HEK293 (cell line): ENCODE measurements around the gene RASL10B.
A peak's percentile ranks its signal among the peaks of the same experiment; 100 is the strongest.
"Not testable (repeated sequence)": the region's sequence is repeated elsewhere in the genome, so short reads cannot be mapped to it uniquely, and the experiment has no call there.

Source experiments
- CTCF ChIA-PET: fragments of 350-600 bp; formaldehyde crosslinking; extraction: SDS; loops from one replicate; lab custom pipeline; 2021; ENCODE audit warnings: antibody characterized with exemption; lab: Yijun Ruan, JAX
- POLR2A ChIA-PET: fragments of 300-600 bp; formaldehyde crosslinking; extraction: SDS; loops from one replicate; lab custom pipeline; 2020; ENCODE audit warnings: antibody characterized with exemption, inconsistent platforms; lab: Yijun Ruan, JAX
- H3K27ac ChIP-seq: fragments of 200-500 bp; sonication (Bioruptor generic); 2 replicates; pipeline ENCODE4 v1.5.1; 2014; ENCODE audit warnings: low read depth, low read length, control low read depth, inconsistent platforms; ENCODE audit errors: extremely low read depth
- H3K36me3 ChIP-seq, 2 experiments: fragments of 200-500 bp in 1 of 2; sonication (Bioruptor generic) in 1 of 2; 1 replicate in 1 of 2; 2 replicates in 1 of 2; pipeline ENCODE4 v1.5.1; 2014 to 2017; ENCODE audit warnings: inconsistent platforms in 2 of 2, low read length in 2 of 2; ENCODE audit not compliant: control insufficient read depth in 2 of 2, insufficient read depth in 1 of 2
- H3K4me1 ChIP-seq: fragments of 200-500 bp; sonication (Bioruptor generic); 2 replicates; pipeline ENCODE4 v1.5.1; 2014; ENCODE audit warnings: mild to moderate bottlenecking, low read length, inconsistent platforms; ENCODE audit not compliant: control insufficient read depth, insufficient read depth
- H3K4me3 ChIP-seq: 2 replicates; pipeline ENCODE4 v1.5.1; 2011; ENCODE audit warnings: low read depth, mild to moderate bottlenecking, control low read depth, low read length, moderate library complexity
- H3K9me3 ChIP-seq: fragments of 200-500 bp; sonication (Bioruptor generic); 2 replicates; pipeline ENCODE4 v1.5.1; 2014; ENCODE audit warnings: low read depth, low read length, inconsistent platforms; ENCODE audit not compliant: control insufficient read depth, insufficient read depth
- KLF10 ChIP-seq: fragments of 450-650 bp; IDR thresholded peaks from 2 replicates; pipeline ENCODE4 v1.5.1; 2018; ENCODE audit warnings: missing biosample characterization, mild to moderate bottlenecking, missing genetic modification characterization
- KLF7 ChIP-seq: fragments of 450-650 bp; formaldehyde crosslinking; IDR thresholded peaks from 2 replicates; pipeline ENCODE4 v1.5.1; 2016; ENCODE audit warnings: missing biosample characterization, missing genetic modification characterization, borderline replicate concordance
- PRDM1 ChIP-seq: fragments of 450-650 bp; formaldehyde crosslinking; IDR thresholded peaks from 2 replicates; pipeline ENCODE4; 2016; ENCODE audit warnings: missing biosample characterization, missing genetic modification characterization
- SP3 ChIP-seq: fragments of 450-650 bp; formaldehyde crosslinking; IDR thresholded peaks from 2 replicates; pipeline ENCODE4 v1.5.1; 2016; ENCODE audit warnings: missing biosample characterization, missing genetic modification characterization
- ZBTB1 ChIP-seq: fragments of 450-650 bp; formaldehyde crosslinking; IDR thresholded peaks from 2 replicates; pipeline ENCODE4 v1.5.1; 2016; ENCODE audit warnings: missing biosample characterization, missing genetic modification characterization
- ZBTB17 ChIP-seq: fragments of 450-650 bp; formaldehyde crosslinking; IDR thresholded peaks from 2 replicates; pipeline ENCODE4 v1.5.1; 2016; ENCODE audit warnings: missing biosample characterization, missing genetic modification characterization
- ZEB2 ChIP-seq: fragments of 450-650 bp; formaldehyde crosslinking; IDR thresholded peaks from 2 replicates; pipeline ENCODE4 v1.5.1; 2016; ENCODE audit warnings: missing biosample characterization, missing genetic modification characterization
- ZNF146 ChIP-seq: fragments of 450-650 bp; formaldehyde crosslinking; IDR thresholded peaks from 2 replicates; pipeline ENCODE4 v1.5.1; 2016; ENCODE audit warnings: missing biosample characterization, missing genetic modification characterization
- ZNF155 ChIP-seq: fragments of 450-650 bp; formaldehyde crosslinking; IDR thresholded peaks from 2 replicates; pipeline ENCODE4 v1.5.1; 2016; ENCODE audit warnings: missing biosample characterization, missing genetic modification characterization
- ZNF174 ChIP-seq: fragments of 450-650 bp; formaldehyde crosslinking; IDR thresholded peaks from 2 replicates; pipeline ENCODE4 v1.5.0; 2017; ENCODE audit warnings: missing biosample characterization, mild to moderate bottlenecking, missing genetic modification characterization
- ZNF266 ChIP-seq: fragments of 450-650 bp; formaldehyde crosslinking; IDR thresholded peaks from 2 replicates; pipeline ENCODE4 v1.5.1; 2016; ENCODE audit warnings: missing biosample characterization, missing genetic modification characterization, low read depth
- ZNF292 ChIP-seq: fragments of 450-650 bp; formaldehyde crosslinking; IDR thresholded peaks from 2 replicates; pipeline ENCODE4 v1.5.1; 2016; ENCODE audit warnings: low read depth, missing biosample characterization, missing genetic modification characterization, borderline replicate concordance
- ZNF366 ChIP-seq: fragments of 450-650 bp; formaldehyde crosslinking; conservative IDR thresholded peaks from 2 replicates; pipeline ENCODE4 v1.5.1; 2016; ENCODE audit warnings: missing biosample characterization, missing genetic modification characterization
- ZNF394 ChIP-seq: fragments of 450-650 bp; formaldehyde crosslinking; IDR thresholded peaks from 2 replicates; pipeline ENCODE4 v1.5.1; 2016; ENCODE audit warnings: missing biosample characterization, missing genetic modification characterization, mild to moderate bottlenecking, moderate library complexity, borderline replicate concordance
- ZNF558 ChIP-seq: fragments of 450-650 bp; formaldehyde crosslinking; IDR thresholded peaks from 2 replicates; pipeline ENCODE4 v1.5.1; 2016; ENCODE audit warnings: missing biosample characterization, missing genetic modification characterization
- ZNF580 ChIP-seq: fragments of 450-650 bp; formaldehyde crosslinking; IDR thresholded peaks from 2 replicates; pipeline ENCODE4 v1.5.1; 2016; ENCODE audit warnings: missing biosample characterization, missing genetic modification characterization
- ZNF658 ChIP-seq: fragments of 450-650 bp; formaldehyde crosslinking; IDR thresholded peaks from 2 replicates; pipeline ENCODE4; 2016; ENCODE audit warnings: missing biosample characterization, missing genetic modification characterization
- ZNF677 ChIP-seq: fragments of 450-650 bp; IDR thresholded peaks from 2 replicates; pipeline ENCODE4 v1.5.0; 2018; ENCODE audit warnings: missing biosample characterization, mild to moderate bottlenecking, missing genetic modification characterization, moderate library complexity
- ZNF692 ChIP-seq: fragments of 450-650 bp; formaldehyde crosslinking; IDR thresholded peaks from 2 replicates; pipeline ENCODE4 v1.5.1; 2016; ENCODE audit warnings: missing biosample characterization, missing genetic modification characterization
- TF ChIP-seq, protein P1 (sequence below): fragments of 450-650 bp; formaldehyde crosslinking; IDR thresholded peaks from 2 replicates; pipeline ENCODE4 v1.5.1; 2017; ENCODE audit warnings: missing biosample characterization, missing genetic modification characterization
- TF ChIP-seq, protein P2 (sequence below): fragments of 450-650 bp; formaldehyde crosslinking; IDR thresholded peaks from 2 replicates; pipeline ENCODE4 v1.5.1; 2016; ENCODE audit warnings: missing biosample characterization, missing genetic modification characterization
- TF ChIP-seq, protein P3 (sequence below): fragments of 450-650 bp; formaldehyde crosslinking; IDR thresholded peaks from 2 replicates; pipeline ENCODE4 v1.5.1; 2016; ENCODE audit warnings: missing biosample characterization, missing genetic modification characterization, low read depth

Gene RASL10B

GRCh38 chr17:35701491-35701890 is 29.9 kb upstream of the RASL10B start:
- Histone ChIP-seq H3K27ac (no peak overlapping the region), H3K9me3 (no peaks in the 10 kb centered on the region), H3K4me1 (0 out of 2 replicates have a peak, but pooled peaks cover 2% of the 10 kb centered on the region), H3K4me3 (no peak overlapping the region), H3K36me3 (peaks cover 4 to 14% of the 10 kb centered on the region in 2 experiments)
- POLR2A ChIA-PET: no interaction called here
- CTCF ChIA-PET: interaction anchor here (0.7 to 1.0 kb wide), 2 partner anchors 46 to 103 kb away, joined by 3 read pairs; no protein-coding TSS in a partner anchor
- TF ChIP-seq KLF10 (tag by site-specific recombination) (no peak), ZNF692 (tag by site-specific recombination) (no peak), ZNF580 (tag by site-specific recombination) (no peak), ZNF292 (tag by site-specific recombination) (no peak), SP3 (tag by site-specific recombination) (no peak), ZNF394 (tag by site-specific recombination) (no peak), ZNF155 (no peak), ZNF174 (tag by site-specific recombination) (no peak), ZNF658 (no peak), PRDM1 (tag by site-specific recombination) (no peak)
- TF ChIP-seq, protein P1, sequence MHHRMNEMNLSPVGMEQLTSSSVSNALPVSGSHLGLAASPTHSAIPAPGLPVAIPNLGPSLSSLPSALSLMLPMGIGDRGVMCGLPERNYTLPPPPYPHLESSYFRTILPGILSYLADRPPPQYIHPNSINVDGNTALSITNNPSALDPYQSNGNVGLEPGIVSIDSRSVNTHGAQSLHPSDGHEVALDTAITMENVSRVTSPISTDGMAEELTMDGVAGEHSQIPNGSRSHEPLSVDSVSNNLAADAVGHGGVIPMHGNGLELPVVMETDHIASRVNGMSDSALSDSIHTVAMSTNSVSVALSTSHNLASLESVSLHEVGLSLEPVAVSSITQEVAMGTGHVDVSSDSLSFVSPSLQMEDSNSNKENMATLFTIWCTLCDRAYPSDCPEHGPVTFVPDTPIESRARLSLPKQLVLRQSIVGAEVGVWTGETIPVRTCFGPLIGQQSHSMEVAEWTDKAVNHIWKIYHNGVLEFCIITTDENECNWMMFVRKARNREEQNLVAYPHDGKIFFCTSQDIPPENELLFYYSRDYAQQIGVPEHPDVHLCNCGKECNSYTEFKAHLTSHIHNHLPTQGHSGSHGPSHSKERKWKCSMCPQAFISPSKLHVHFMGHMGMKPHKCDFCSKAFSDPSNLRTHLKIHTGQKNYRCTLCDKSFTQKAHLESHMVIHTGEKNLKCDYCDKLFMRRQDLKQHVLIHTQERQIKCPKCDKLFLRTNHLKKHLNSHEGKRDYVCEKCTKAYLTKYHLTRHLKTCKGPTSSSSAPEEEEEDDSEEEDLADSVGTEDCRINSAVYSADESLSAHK: no peak
- TF ChIP-seq, all 188 proteins: peak for 0

DNA sequence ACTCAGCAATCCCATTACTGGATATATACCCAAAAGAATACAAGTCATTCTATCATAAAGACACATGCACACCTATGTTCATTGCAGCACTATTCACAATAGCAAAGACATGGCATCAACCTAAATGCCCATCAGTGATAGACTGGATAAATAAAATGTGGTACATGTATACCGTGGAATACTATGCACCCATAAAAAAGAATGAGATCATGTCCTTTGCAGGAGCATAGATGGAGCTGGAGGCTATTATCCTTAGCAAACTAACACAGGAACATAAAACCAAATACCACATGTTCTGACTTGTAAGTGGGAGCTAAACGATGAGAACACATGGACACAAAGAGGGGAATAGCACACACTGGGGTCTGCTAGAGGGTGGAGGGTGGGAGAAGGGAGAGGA is 28.1 kb upstream of the RASL10B start:
- POLR2A ChIA-PET: interaction anchor here (1.3 kb wide), 1 partner anchor 29 kb away, joined by 3 read pairs; the partner anchor contains the start of gene RASL10B
- not testable (repeated sequence) for H3K36me3 ChIP-seq, H3K9me3 ChIP-seq, H3K4me1 ChIP-seq, H3K27ac ChIP-seq, H3K4me3 ChIP-seq
- TF ChIP-seq ZNF146 (tag by site-specific recombination) (peak; percentile 99), ZNF580 (tag by site-specific recombination) (peak; percentile 87)
- TF ChIP-seq, protein P2, sequence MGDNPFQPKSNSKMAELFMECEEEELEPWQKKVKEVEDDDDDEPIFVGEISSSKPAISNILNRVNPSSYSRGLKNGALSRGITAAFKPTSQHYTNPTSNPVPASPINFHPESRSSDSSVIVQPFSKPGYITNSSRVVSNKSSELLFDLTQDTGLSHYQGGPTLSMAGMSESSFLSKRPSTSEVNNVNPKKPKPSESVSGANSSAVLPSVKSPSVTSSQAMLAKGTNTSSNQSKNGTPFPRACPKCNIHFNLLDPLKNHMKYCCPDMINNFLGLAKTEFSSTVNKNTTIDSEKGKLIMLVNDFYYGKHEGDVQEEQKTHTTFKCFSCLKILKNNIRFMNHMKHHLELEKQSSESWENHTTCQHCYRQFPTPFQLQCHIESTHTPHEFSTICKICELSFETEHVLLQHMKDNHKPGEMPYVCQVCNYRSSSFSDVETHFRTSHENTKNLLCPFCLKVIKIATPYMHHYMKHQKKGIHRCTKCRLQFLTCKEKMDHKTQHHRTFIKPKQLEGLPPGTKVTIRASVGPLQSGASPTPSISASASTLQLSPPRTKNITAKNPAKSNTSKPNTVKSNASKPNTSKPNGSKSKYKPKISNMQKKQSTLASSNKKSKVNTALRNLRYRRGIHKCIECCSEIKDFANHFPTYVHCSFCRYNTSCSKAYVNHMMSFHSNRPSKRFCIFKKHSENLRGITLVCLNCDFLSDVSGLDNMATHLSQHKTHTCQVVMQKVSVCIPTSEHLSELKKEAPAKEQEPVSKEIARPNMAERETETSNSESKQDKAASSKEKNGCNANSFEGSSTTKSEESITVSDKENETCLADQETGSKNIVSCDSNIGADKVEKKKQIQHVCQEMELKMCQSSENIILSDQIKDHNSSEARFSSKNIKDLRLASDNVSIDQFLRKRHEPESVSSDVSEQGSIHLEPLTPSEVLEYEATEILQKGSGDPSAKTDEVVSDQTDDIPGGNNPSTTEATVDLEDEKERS: peak; percentile 60; the same call in 1 of the 2 replicates
- CTCF ChIA-PET: interaction anchor here (0.7 kb wide), 1 partner anchor 114 kb away, joined by 3 read pairs; no protein-coding TSS in a partner anchor

- Histone ChIP-seq H3K4me1 (peaks cover 2% of the 10 kb centered on the region; the same call in 1 of the 2 replicates), H3K4me3 (no peak overlapping the region), H3K9me3 (no peaks in the 10 kb centered on the region), H3K27ac (no peak overlapping the region), H3K36me3 (peaks cover 8 to 20% of the 10 kb centered on the region in 2 experiments; a peak in 2 of 3 replicates)
- ChIA-PET CTCF (interaction anchor here (0.7 to 1.6 kb wide), 4 partner anchors 8 to 59 kb away, joined by 3 to 4 read pairs (median 4); no protein-coding TSS in a partner anchor), POLR2A (no interaction called here)
- TF ChIP-seq ZNF366 (no peak), ZNF677 (no peak), KLF7 (no peak), ZEB2 (no peak), ZNF558 (no peak), ZBTB17 (tag by site-specific recombination) (no peak), ZBTB1 (tag by site-specific recombination) (no peak), ZNF266 (tag by site-specific recombination) (no peak)
- TF ChIP-seq, protein P3, sequence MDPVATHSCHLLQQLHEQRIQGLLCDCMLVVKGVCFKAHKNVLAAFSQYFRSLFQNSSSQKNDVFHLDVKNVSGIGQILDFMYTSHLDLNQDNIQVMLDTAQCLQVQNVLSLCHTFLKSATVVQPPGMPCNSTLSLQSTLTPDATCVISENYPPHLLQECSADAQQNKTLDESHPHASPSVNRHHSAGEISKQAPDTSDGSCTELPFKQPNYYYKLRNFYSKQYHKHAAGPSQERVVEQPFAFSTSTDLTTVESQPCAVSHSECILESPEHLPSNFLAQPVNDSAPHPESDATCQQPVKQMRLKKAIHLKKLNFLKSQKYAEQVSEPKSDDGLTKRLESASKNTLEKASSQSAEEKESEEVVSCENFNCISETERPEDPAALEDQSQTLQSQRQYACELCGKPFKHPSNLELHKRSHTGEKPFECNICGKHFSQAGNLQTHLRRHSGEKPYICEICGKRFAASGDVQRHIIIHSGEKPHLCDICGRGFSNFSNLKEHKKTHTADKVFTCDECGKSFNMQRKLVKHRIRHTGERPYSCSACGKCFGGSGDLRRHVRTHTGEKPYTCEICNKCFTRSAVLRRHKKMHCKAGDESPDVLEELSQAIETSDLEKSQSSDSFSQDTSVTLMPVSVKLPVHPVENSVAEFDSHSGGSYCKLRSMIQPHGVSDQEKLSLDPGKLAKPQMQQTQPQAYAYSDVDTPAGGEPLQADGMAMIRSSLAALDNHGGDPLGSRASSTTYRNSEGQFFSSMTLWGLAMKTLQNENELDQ: no peak
Observed at GRCh38 chr17:35705230-35705629, 26.2 kb upstream of the RASL10B start.
